H1 (cell line): Measurements from ENCODE around the gene MBNL2.

Experiments used
- BACH1 ChIP-seq: IDR thresholded peaks from 2 replicates; pipeline ENCODE4 v1.6.1; 2012; ENCODE audit warnings: low read length, improper control_type of control experiment
- NRF1 ChIP-seq: IDR thresholded peaks from 2 replicates; pipeline ENCODE4 v1.6.1; 2011; ENCODE audit warnings: mild to moderate bottlenecking, low read depth, low read length, improper control_type of control experiment
- POLR2A ChIP-seq, 2 experiments: IDR thresholded peaks; 1 replicate in 1 of 2; 2 replicates in 1 of 2; pipeline ENCODE4 v1.6.1; 2011; ENCODE audit warnings: low read depth in 2 of 2, low read length in 2 of 2, mild to moderate bottlenecking in 2 of 2; ENCODE audit errors: control extremely low read depth in 1 of 2
- POLR2AphosphoS5 ChIP-seq: IDR thresholded peaks from 2 replicates; pipeline ENCODE4 v1.6.1; 2011; ENCODE audit warnings: low read depth, low read length
- TF ChIP-seq, protein P1 (sequence below), 3 experiments: IDR thresholded peaks; 1 replicate in 2 of 3; 2 replicates in 1 of 3; pipeline versions ENCODE4 v1.5.1 to v1.6.1; 2011; ENCODE audit warnings: low read length in 3 of 3, mild to moderate bottlenecking in 3 of 3, inconsistent platforms in 2 of 3, low read depth in 1 of 3, moderate library complexity in 1 of 3; ENCODE audit not compliant: insufficient read depth in 1 of 3; ENCODE audit errors: control extremely low read depth in 1 of 3
- TF ChIP-seq, protein P2 (sequence below): IDR thresholded peaks from 2 replicates; pipeline ENCODE4 v1.6.1; 2011; ENCODE audit warnings: low read length, improper control_type of control experiment

GRCh38 chr13:97376981-97377380 lies 154.8 kb downstream of the MBNL2 start:
- no peak for TF ChIP-seq NRF1
- TF ChIP-seq, protein P1, sequence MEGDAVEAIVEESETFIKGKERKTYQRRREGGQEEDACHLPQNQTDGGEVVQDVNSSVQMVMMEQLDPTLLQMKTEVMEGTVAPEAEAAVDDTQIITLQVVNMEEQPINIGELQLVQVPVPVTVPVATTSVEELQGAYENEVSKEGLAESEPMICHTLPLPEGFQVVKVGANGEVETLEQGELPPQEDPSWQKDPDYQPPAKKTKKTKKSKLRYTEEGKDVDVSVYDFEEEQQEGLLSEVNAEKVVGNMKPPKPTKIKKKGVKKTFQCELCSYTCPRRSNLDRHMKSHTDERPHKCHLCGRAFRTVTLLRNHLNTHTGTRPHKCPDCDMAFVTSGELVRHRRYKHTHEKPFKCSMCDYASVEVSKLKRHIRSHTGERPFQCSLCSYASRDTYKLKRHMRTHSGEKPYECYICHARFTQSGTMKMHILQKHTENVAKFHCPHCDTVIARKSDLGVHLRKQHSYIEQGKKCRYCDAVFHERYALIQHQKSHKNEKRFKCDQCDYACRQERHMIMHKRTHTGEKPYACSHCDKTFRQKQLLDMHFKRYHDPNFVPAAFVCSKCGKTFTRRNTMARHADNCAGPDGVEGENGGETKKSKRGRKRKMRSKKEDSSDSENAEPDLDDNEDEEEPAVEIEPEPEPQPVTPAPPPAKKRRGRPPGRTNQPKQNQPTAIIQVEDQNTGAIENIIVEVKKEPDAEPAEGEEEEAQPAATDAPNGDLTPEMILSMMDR (IDR thresholded peaks at IDR 0.05; ENCODE audit: control extremely low read depth in 1 of 3, insufficient read depth in 1 of 3, low read depth in 1 of 3, low read length in 3 of 3): no peak
- TF ChIP-seq, protein P2, sequence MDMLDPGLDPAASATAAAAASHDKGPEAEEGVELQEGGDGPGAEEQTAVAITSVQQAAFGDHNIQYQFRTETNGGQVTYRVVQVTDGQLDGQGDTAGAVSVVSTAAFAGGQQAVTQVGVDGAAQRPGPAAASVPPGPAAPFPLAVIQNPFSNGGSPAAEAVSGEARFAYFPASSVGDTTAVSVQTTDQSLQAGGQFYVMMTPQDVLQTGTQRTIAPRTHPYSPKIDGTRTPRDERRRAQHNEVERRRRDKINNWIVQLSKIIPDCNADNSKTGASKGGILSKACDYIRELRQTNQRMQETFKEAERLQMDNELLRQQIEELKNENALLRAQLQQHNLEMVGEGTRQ: no peak
- TF ChIP-seq BACH1: no peak
- TF ChIP-seq POLR2A (IDR thresholded peaks at IDR 0.05; ENCODE audit: control extremely low read depth in 1 of 2, low read depth in 2 of 2, low read length in 2 of 2): no peak
- no peak for TF ChIP-seq POLR2AphosphoS5
